Posterior vena cava (tissue), 2 donors: Measurements from ENCODE around the gene HDAC1. TPM values are rescaled to one million over a fixed set of nuclear protein-coding genes. Genes with fewer than 3 reads are reported as not detected.
"Not testable (repeated sequence)": the region's sequence is repeated elsewhere in the genome, so short reads cannot be mapped to it uniquely, and the experiment has no call there.

Experiments used
- DNase-seq: peaks from one replicate; pipeline ENCODE4 v3.0.0-alpha.2; 2020; ENCODE audit warnings: low spot score
- intact Hi-C, 2 donors: fragments of 100-400 bp; cut with DNase I; formaldehyde crosslinking; loops; one replicate each; pipeline versions ENCODE4 v1.14.1 to v1.14.2; 2022 to 2023
- total RNA-seq, 2 donors: library from RNA; stranded (reverse); fragmentation: NEBNext Ultra II Directional; extraction: Animal tissue kit (Norgen Biotek cat#: 25700); gene quantifications; one replicate each; pipeline ENCODE4 v1.2.1, GENCODE V29; 2021
- donor health status: DM: yes; HTN: yes; CAD: no.
- donor health status: DM: yes; HTN: yes; CAD: no.

Gene HDAC1
- total RNA-seq, 2 donors from 2014 or later = 36.6 to 40.8 TPM

GRCh38 chr1:32272557-32273390, 19.1 kb upstream of the HDAC1 start:
- no peak for DNase-seq
- intact Hi-C loops = no loop called here

GRCh38 chr1:32273391-32274208, 18.3 kb upstream of the HDAC1 start:
- DNase-seq = no peak
- intact Hi-C loops = no loop called here

GRCh38 chr1:32274646-32275340, 17.1 kb upstream of the HDAC1 start:
- intact Hi-C loops = no loop called here
- no peak for DNase-seq

GRCh38 chr1:32275424-32275823, 16.5 kb upstream of the HDAC1 start:
- no peak for DNase-seq
- intact Hi-C loops = no loop called here

GRCh38 chr1:32276032-32276782, 15.7 kb upstream of the HDAC1 start:
- DNase-seq = no peak
- intact Hi-C loops = no loop called here

GRCh38 chr1:32284777-32285176, 7.1 kb upstream of the HDAC1 start:
- intact Hi-C loops, DNase-seq: not testable (repeated sequence)

GRCh38 chr1:32285658-32286057, 6.2 kb upstream of the HDAC1 start:
- no peak for DNase-seq
- intact Hi-C loops = no loop called here

GRCh38 chr1:32286763-32287162, 5.1 kb upstream of the HDAC1 start:
- intact Hi-C loops = no loop called here
- peak; percentile 5 for DNase-seq

GRCh38 chr1:32289256-32289655, 2.6 kb upstream of the HDAC1 start:
- intact Hi-C loops = no loop called here
- no peak for DNase-seq

GRCh38 chr1:32291145-32291707, 657 bp upstream of the HDAC1 start:
- DNase-seq = no peak
- intact Hi-C loops = no loop called here

- DNase-seq = peak; percentile 66
- intact Hi-C loops = not testable (repeated sequence)
Measured at GRCh38 chr1:32298211-32298610, 6.3 kb downstream of the HDAC1 start.

- intact Hi-C loops = no loop called here
- peak; percentile 9 for DNase-seq
Measured at GRCh38 chr1:32299327-32299726, 7.4 kb downstream of the HDAC1 start.

GRCh38 chr1:32303358-32303757, 11.5 kb downstream of the HDAC1 start:
- DNase-seq = no peak
- intact Hi-C loops = no loop called here

- intact Hi-C loops = no loop called here
- DNase-seq = peak; percentile 2
Measured at GRCh38 chr1:32303997-32304622, 12.2 kb downstream of the HDAC1 start.

GRCh38 chr1:32305310-32305709, 13.4 kb downstream of the HDAC1 start:
- DNase-seq = no peak
- intact Hi-C loops = no loop called here

- no peak for DNase-seq
- intact Hi-C loops = no loop called here
Measured at GRCh38 chr1:32307324-32307723, 15.4 kb downstream of the HDAC1 start.

GRCh38 chr1:32309960-32310359, 18.1 kb downstream of the HDAC1 start:
- intact Hi-C loops = no loop called here
- no peak for DNase-seq

- intact Hi-C loops = no loop called here
- DNase-seq = peak; percentile 19
Measured at GRCh38 chr1:32311709-32312393, 20.0 kb downstream of the HDAC1 start.
